Left lung (tissue), 10 donors: ENCODE data around the gene TSFM. TPM values are rescaled to one million over a fixed set of nuclear protein-coding genes. Genes with fewer than 3 reads are reported as not detected.

Source experiments
- ATAC-seq: fragments of 200-7000 bp; cut with Tn5 transposase; one replicate; pipeline ENCODE4 v1.9.1; 2020; ENCODE audit warnings: moderate library complexity
- DNase-seq, 4 donors: peaks; one replicate each; pipeline ENCODE4 v3.0.0-alpha.2; 2013 to 2020
- H3K27ac ChIP-seq, 2 donors: fragments of 200-600 bp; sonication (generic) in 1 of 2; one replicate each; pipeline versions ENCODE4 v1.5.0 to v1.8.0; 2020 to 2021
- H3K27me3 ChIP-seq, 2 donors: fragments of 200-600 bp; sonication (generic) in 1 of 2; one replicate each; pipeline versions ENCODE4 v1.5.0 to v1.8.0; 2020 to 2021
- H3K36me3 ChIP-seq, 2 donors: fragments of 200-600 bp; sonication (generic) in 1 of 2; one replicate each; pipeline versions ENCODE4 v1.5.0 to v1.8.0; 2020 to 2021
- H3K4me1 ChIP-seq, 2 donors: fragments of 200-600 bp; one replicate each; pipeline ENCODE4 v1.8.0; 2021
- H3K4me3 ChIP-seq, 2 donors: fragments of 200-600 bp; sonication (generic) in 1 of 2; one replicate each; pipeline versions ENCODE4 v1.5.0 to v1.8.0; 2020 to 2021; ENCODE audit warnings: mild to moderate bottlenecking in 1 of 2
- H3K9me3 ChIP-seq, 2 donors: fragments of 200-600 bp; sonication (generic) in 1 of 2; one replicate each; pipeline versions ENCODE4 v1.5.0 to v1.8.0; 2020 to 2021
- CTCF ChIP-seq, 2 donors: fragments of 200-600 bp; sonication (generic) in 1 of 2; IDR thresholded peaks; one replicate each; pipeline versions ENCODE4 v1.5.0 to v1.8.0; 2021; ENCODE audit warnings: antibody characterized with exemption in 2 of 2
- intact Hi-C, 2 donors: fragments of 100-400 bp; cut with DNase I; formaldehyde crosslinking; loops; one replicate each; pipeline versions ENCODE4 v1.11.2 to v1.14.2; 2022
- polyA plus RNA-seq, 6 donors: library from polyadenylated mRNA; unstranded; fragments of 120-200 nt; gene quantifications; one replicate each; pipeline ENCODE4 v1.2.1, GENCODE V29; 2013; ENCODE audit not compliant: insufficient read length in 6 of 6
- total RNA-seq, 2 donors: library from RNA; stranded (reverse); fragmentation: NEBNext Ultra II Directional; extraction: Animal tissue kit (Norgen Biotek cat#: 25700); gene quantifications; one replicate each; pipeline ENCODE4 v1.2.1, GENCODE V29; 2021
- donor health status: DM: no; HTN: yes; CAD: no.
- donor health status: DM: no; HTN: no; CAD: no.

The TSFM gene
- total and polyA plus RNA-seq, 8 donors = 25.6 to 35.3 (median 30.7) TPM

DNA sequence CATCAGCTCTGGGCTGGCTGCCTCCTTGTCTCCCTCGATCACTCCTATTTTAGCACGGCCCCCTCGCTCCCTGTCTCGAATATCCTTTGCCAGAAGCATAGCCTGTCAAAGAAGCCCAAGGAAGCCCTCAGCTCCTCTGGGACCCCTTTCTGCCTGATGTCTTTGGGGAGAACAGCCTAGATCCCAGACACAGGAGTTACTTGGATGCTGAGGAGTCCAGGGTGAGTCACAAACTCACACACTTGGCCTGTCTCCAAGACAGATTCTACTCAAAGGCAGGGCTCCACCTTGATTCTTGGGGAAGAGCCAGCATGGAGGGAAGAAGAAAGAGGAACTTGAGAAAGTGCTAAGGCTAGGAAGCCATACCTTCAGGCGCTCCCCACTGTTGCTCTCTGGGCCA lies 27.9 kb downstream of the TSFM start:
- no peaks in the 10 kb centered on the region for H3K27me3 ChIP-seq
- H3K4me3 ChIP-seq = no peak overlapping the region
- H3K27ac ChIP-seq = no peak overlapping the region
- intact Hi-C loops = no loop called here
- ATAC-seq (no peak), DNase-seq (no peak)
- no peaks in the 10 kb centered on the region for H3K9me3 ChIP-seq
- peaks cover 0 to 11% of the 10 kb centered on the region in 2 donors for H3K4me1 ChIP-seq
- peaks cover 0 to 73% of the 10 kb centered on the region in 2 donors for H3K36me3 ChIP-seq
- TF ChIP-seq CTCF (IDR thresholded peaks at IDR 0.05) = no peak

DNA sequence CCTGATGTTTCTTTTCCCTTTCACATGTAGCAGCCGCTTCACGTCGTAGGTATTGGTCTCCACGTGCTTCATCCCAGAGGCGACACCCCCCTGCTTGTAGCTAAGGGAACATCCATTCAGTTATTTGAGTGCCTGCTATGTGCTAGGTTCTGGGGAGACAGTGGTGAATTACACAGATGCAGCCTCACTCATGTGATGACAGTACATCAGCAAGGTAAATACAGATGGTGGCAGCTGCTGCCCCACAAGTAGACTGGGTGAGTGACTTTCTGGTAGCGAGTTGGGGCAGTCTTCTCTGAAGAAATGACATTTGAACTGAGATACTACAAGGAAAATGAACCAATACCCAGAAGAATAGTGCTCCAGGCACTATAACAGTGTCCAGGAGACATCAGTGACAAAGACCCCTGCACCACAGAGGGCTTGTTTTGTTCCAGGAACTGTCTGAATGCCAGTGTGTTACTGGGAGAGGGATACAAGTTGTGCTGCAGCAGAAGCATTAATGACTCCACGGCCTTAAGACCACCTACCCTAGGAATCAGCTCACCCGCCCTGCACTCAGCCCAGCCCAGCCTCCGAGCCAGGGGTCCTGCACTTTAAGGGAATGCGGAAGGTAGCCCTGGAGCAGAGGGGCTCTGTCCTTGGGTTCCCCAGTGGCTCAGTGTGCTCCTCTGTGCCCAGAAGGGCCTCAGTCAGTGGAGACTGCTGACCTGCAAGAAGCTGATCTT lies 28.6 kb downstream of the TSFM start:
- Histone ChIP-seq H3K9me3 (no peaks in the 10 kb centered on the region), H3K36me3 (peaks cover 0 to 68% of the 10 kb centered on the region in 2 donors), H3K27me3 (no peaks in the 10 kb centered on the region), H3K27ac (no peak overlapping the region), H3K4me1 (peaks cover under 1 to 19% of the 10 kb centered on the region in 2 donors), H3K4me3 (no peak overlapping the region)
- intact Hi-C loops = no loop called here
- ATAC-seq (no peak), DNase-seq (no peak)
- TF ChIP-seq CTCF (IDR thresholded peaks at IDR 0.05) = no peak

DNA sequence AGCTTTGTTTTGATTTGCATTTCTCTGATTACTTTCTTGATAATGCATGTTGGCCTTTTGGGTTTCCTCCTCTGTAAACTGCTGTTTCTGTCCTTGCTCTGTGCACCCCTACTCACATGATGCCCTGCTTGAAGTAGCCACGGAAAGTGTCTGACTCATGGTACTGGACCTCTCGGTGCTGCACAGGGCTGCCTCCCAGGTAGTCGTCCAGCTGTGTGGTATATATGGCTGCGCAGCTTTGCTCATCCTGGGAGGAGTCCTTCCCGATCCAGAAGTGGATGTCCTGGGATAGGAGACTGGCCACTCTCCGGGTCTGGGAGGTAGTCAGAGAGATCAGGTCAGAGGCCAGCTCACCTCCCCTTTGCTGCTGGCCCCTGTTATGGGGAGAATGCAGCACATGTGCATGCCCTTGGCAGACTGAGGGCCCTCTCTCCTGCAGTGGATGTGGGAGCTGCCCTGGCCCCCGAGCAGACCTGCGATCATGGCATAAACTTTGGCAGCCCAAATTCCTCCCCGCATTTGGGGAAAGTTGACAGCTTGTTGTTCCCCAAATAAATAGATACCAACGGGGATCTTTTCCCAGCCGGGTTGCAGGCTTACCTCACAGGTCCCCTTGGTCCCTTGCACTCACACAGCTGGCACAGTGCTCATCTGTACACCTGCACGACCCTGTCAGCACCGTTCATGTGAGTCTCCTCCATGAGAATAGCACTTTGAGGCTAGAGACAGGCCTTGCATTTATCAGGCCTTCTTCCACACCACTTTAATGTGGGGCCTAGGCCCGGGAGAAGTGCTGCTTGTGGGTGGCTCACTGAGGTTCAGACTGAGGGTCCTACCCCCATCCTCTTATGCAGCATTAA lies 30.8 kb downstream of the TSFM start:
- H3K27ac ChIP-seq = no peak overlapping the region
- H3K36me3 ChIP-seq = peaks cover 0 to 49% of the 10 kb centered on the region in 2 donors

GRCh38 chr12:57813971-57814772 lies 31.6 kb downstream of the TSFM start:
- peaks cover 0 to 49% of the 10 kb centered on the region in 2 donors for H3K36me3 ChIP-seq
- peaks cover 15 to 46% of the 10 kb centered on the region in 2 donors for H3K4me1 ChIP-seq
- ATAC-seq (no peak), DNase-seq (no peak)
- H3K4me3 ChIP-seq = no peak overlapping the region
- no peak for TF ChIP-seq CTCF (IDR thresholded peaks at IDR 0.05)
- intact Hi-C loops = no loop called here
- H3K9me3 ChIP-seq = no peaks in the 10 kb centered on the region
- no peaks in the 10 kb centered on the region for H3K27me3 ChIP-seq
- no peak overlapping the region for H3K27ac ChIP-seq

More for the DNA sequence above, 30.8 kb downstream of the TSFM start:
- Histone ChIP-seq H3K27me3 (no peaks in the 10 kb centered on the region), H3K4me3 (no peak overlapping the region), H3K4me1 (peaks cover 15 to 38% of the 10 kb centered on the region in 2 donors), H3K9me3 (no peaks in the 10 kb centered on the region)
- intact Hi-C loops = no loop called here
- DNase-seq = no peak
- ATAC-seq = no peak
- no peak for TF ChIP-seq CTCF (IDR thresholded peaks at IDR 0.05)
